ENCODE measurements around the gene CPNE6.
A peak's percentile ranks its signal among the peaks of the same experiment; 100 is the strongest.

Gene CPNE6

DNA sequence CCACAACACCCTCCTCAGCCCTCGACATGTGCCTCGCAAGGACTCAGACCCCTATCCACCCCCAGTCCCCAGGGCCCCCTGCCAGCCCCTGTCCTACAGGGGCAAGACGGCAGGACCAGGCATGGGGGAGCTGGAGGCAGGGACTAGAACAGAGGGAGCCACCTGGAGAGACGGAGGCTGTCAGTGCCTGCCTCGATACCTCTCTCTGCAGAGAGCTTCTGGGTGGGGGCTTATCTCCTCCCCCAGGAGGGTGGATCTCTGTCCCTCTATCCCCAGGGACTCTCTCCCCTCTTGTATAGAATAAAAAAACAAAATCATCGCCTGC, 2.0 kb upstream of the CPNE6 start:
- no peak for DNase-seq (ENCODE audit: low read depth in 2 of 2)

DNA sequence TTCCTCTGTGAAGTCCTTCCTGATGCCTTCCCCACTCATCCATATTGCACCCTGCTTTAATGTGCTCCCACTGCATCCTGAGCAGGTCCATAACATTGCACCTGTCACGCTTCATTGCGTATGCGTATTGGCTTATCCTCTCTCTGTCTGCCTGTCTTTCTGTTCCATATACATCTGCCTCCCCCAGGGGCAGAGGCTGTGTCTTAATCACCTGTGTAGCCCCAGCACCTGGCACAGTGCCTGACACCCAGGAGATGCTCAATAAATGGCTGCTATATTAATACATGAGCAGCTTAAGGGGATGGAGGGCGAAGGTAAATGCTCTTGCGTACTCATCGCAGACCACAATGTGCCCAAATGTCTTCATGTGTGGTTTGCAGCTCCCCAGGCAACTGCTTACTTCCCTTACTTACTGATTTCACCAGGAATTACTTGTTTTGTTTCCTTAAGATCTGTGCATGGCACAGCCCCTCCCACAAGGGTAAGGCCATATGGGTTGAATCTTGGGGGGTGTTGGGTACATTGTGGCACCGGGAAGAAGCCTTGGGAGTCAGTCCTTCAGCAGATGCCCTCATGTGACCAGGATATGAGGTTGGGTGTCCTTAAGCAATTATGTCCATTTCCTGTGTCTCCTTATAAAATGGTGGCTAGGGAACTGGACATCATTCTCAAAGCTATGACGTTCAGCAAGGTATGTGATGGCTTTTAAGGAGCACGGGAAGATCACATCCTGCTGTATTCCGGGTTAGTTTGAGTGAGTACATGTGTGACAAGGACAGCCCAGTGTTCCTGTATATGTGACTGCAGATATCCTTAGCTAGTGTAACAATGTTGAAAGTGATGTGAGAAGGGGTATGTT, 848 bp upstream of the CPNE6 start:
- no peak for DNase-seq (ENCODE audit: low read depth in 2 of 2)

- DNase-seq (ENCODE audit: low read depth in 2 of 2), result no peak
Measured at GRCh38 chr14:24071836-24072430, 571 bp downstream of the CPNE6 start.

GRCh38 chr14:24072436-24072835, 1.1 kb downstream of the CPNE6 start:
- DNase-seq (ENCODE audit: low read depth in 2 of 2), result no peak

DNA sequence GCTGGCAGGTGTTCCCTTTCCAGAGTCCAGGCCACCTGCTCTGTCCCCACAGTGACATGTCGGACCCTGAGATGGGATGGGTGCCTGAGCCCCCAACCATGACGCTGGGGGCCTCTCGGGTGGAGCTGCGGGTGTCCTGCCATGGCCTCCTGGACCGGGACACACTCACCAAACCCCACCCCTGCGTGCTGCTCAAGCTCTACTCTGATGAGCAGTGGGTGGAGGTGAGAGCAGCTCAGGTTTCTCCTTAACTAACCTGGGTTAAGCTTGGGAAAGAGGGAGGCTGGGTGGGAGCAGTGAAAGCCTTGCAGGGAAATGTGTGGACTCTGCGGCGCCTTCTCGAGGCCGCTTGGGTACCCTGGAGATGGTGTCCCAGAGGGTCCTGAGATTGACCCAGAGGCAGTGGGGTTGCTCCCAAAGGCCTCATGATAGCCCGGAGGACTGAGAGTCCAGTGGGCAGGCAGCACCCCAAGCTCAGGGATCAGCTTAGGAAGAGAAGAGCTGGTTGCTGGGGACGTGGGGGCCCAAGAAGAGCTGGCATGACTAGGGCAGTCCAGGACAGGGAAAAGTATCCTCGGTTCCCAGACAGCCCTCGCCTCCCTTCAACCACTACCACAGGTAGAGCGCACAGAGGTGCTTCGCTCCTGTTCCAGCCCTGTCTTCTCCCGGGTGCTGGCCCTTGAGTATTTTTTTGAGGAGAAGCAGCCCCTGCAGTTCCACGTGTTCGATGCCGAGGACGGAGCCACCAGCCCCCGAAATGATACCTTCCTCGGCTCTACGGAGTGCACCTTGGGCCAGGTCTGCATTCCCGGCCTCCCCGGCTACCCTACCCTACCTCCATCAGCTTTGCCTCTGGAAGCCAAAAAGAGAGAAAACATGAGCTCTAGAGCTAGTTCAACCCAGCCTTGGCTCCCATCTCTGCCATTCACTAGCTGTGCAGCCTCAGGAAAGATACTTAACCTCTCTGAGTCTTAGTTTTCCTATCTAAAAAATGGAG, 1.8 kb downstream of the CPNE6 start:
- DNase-seq (ENCODE audit: low read depth in 2 of 2), result no peak

DNA sequence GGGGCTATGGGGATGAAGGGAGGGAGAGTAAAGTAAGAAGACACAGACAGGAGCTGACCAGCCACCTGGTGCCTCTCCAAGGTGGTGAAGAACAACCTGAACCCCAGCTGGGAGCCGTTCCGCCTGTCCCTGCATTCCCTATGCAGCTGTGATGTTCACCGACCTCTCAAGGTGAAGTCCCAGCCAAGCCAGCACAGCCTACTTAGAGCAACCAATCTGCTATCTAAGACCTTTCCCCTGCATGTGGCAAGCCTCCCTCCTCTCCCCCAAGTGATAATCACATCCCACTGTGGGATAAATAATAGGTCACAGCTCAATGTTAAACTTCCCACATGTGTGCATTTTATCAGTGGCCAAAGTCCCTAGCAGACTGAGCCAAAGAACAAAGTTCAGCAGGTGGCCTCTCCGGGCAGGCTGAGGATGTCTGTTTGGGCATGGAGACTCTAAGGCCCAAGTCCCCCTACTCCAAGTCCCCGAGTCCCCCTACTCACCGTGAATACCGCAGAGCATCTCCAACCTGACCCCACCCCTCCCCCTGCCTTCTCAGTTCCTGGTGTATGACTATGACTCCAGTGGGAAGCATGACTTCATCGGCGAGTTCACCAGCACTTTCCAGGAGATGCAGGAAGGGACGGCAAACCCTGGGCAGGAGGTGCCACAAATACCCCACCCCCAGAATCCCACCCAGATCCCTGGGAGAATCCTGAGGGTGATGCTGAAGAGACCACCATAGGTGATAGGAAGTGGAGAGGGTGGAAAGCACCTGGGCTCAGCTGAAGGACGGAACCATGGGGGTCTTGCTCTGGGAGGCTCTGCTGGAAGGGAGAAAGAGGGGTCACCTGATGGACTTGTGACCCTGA, 3.5 kb downstream of the CPNE6 start:
- DNase-seq (ENCODE audit: low read depth in 2 of 2), result no peak

DNA sequence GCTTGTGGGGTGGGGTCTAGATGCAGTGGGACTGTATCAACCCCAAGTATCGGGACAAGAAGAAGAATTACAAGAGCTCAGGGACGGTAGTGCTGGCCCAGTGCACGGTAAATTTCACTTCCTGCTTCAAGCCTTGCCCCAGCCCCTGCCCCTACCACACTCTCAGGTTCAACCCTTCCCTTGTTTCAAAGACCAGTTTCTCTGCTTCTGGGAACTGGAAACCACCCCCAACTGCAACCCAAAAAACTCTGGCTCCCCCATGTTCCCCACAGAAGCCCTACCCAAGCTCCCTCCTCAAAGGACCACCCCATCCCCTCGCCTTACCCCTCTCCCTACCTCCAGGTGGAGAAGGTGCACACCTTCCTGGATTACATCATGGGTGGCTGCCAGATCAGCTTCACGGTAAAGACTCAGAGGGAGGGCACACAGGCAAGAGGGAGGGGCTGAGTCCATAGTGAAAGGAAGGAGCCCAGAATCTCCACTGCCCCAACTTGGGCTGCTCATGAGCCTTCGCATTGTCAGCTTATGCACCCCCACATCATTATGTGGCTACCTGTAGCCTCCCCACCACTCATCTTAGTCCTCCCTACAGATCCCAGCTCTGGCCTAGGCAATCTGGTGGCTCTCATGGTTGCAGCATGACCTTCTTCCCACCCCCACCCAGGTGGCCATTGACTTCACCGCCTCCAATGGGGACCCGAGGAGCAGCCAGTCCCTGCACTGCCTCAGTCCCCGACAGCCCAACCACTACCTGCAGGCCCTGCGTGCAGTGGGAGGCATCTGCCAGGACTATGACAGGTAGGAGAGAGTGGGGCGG, 4.3 kb downstream of the CPNE6 start:
- DNase-seq (ENCODE audit: low read depth in 2 of 2), result no peak

GRCh38 chr14:24076302-24076601, 4.9 kb downstream of the CPNE6 start:
- no peak for DNase-seq (ENCODE audit: low read depth in 2 of 2)

DNA sequence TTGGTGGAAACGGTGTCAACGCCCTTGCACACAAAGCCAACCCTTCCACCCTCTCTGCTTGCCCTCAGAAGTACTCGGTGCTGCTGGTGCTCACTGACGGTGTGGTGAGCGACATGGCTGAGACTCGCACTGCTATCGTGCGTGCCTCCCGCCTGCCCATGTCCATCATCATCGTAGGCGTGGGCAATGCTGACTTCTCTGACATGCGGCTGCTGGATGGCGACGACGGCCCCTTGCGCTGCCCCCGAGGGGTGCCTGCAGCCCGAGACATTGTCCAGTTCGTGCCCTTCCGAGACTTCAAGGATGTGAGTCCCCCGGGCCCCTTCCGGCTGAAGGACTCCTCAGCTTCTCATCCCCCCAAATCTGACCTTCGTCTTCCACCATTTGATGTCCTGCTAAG, 5.7 kb downstream of the CPNE6 start:
- DNase-seq (ENCODE audit: low read depth in 2 of 2), result no peak

DNA sequence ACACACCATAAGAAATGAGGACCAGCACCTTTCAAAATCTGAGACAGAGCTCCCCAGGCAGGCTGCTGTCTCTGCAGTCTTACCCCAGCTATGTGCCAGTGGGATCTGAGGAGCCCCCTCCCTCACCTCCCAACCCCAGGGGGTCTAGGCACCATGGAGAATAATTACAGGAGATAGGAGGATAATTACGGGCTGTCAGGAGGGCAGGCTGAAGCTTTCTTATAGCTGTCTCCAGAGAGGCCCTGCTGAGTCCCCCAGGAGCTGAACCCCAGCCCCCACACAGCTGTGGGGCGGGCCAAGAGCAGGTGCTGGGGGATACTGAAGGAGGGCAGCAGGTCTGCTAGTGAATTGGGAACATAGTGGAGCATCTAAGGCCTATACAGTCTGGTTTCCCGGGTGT, 6.8 kb downstream of the CPNE6 start:
- no peak for DNase-seq (ENCODE audit: low read depth in 2 of 2)

GRCh38 chr14:24079491-24080141, 8.3 kb downstream of the CPNE6 start:
- DNase-seq (ENCODE audit: low read depth in 2 of 2), result no peak

DNA sequence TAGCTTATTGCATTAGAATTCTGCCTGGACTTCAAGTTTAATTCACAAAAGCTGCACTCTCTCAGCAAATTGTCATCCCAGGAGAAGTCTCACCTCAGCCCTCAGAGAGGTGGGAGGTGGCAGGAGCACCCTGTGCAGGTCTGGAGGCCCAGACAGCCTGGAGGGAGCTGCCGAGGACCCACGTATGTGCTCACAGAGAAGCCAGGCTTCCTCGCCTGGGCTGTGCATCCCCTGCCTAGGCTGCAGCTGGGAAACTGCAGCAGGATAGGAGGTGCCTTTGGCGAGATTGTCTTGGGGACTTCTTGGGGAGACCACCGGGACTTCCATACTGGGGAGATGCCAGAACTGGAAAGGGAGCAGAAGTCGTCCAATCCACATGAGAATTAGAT, 8.8 kb downstream of the CPNE6 start:
- no peak for DNase-seq (ENCODE audit: low read depth in 2 of 2)

GRCh38 chr14:24080888-24081738, 9.8 kb downstream of the CPNE6 start:
- peak; percentile 33 to 39 for DNase-seq (ENCODE audit: low read depth in 2 of 2)

DNA sequence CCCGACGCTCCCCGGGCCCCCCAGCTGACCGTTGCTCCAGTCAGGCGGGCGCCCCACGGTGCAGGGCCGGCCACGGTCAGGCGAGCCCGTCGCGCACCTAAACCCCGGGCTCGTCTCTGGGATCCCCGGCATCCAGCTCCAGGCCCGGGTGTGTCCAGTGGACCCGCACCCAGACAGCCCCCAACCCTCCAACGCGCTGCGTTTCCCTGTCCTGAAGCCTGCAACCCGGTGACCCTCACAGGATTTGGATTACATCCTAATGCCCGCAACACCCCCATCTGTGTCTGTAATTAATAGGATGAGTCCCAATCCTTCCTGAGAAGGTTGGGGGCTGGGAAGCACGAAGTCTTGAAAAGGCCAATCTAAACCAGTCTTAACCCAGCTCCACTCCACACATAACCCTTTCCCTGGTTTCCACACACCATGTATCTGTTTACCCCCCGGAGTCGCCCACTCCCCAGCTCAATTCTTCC, 10.4 kb downstream of the CPNE6 start:
- DNase-seq (ENCODE audit: low read depth in 2 of 2), result no peak

DNA sequence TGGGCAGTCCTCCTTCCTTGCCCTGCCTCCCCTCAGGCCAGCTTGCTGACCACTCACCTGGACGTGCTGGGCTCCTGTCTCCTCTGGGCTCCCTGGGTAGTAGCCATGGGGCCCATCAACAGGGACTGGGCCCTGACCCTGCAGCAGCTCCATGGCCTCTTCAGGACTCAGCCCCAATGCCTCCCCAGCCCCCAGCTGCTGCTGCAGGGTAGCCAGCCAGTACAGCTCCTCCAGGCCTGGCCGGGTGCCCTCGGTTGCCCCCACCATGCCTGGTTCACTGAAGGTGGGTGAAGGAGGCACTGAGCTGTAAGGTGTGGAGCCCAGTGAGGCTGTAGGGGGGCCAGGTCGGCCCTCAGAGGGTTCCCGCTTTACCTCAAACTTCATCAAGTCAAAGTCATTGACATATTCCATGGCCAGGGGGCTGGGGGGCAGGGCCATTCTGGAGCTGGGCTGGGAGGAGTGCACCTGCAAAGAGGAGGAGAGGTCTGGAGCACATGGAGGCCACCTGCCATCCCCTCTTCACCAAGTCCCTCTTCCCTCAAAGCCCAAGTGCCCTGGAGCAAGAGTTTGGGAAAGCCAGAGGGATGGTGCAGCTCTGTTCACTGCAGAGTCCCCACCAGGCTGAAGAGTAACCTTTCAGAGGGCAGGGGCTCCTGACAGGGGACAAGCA, 11.2 kb downstream of the CPNE6 start:
- DNase-seq (ENCODE audit: low read depth in 2 of 2), result no peak

DNA sequence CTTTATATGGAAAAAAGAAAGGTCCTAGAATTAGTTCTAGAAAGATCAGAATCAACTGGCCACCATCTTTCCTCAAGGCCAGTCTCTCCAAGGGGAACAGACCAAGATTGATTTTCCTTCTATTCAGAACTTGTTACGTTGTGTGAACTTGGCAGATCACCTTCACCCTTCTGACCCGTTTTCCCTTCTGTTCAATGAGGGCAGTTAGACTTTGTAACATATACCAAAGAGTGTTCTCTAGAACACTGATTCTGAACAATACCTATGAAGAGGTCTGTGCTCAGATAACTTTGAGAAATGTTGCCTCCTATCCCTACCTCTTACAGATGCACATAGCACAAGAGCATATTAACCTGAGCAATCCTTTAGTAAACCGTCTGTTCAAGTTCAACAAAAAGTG, 12.1 kb downstream of the CPNE6 start:
- DNase-seq (ENCODE audit: low read depth in 2 of 2), result no peak

- DNase-seq (ENCODE audit: low read depth in 2 of 2), result no peak
Measured at GRCh38 chr14:24084440-24084839, 13.1 kb downstream of the CPNE6 start.

GRCh38 chr14:24085215-24085614, 13.9 kb downstream of the CPNE6 start:
- no peak for DNase-seq (ENCODE audit: low read depth in 2 of 2)
